ENCODE results near the gene NDUFAF4.

GRCh38 chr6:96899019-96899418 lies 1.3 kb upstream of the NDUFAF4 start:
- TF ChIP-seq CTCF (IDR thresholded peaks at IDR 0.05; ENCODE audit: extremely low read depth in 1 of 2, insufficient read depth in 1 of 2, low read depth in 1 of 2, low read length in 2 of 2) (peak; percentile 28 to 34), POLR2A (IDR thresholded peaks at IDR 0.05; ENCODE audit: low read depth, low read length) (no peak), EZH2 (IDR thresholded peaks at IDR 0.05; ENCODE audit: borderline replicate concordance, low read depth, low read length, severe bottlenecking) (no peak)

All from endothelial cell of umbilical vein (primary cell).